SK-N-SH treated with all-trans-retinoic acid at 6 μM for 48 hours (cell line): ENCODE data around the gene PRKAG3.

Experiments
- ARNTL ChIP-seq: fragments of 450-650 bp; formaldehyde crosslinking; IDR thresholded peaks from 2 replicates; pipeline ENCODE4 v1.5.0; 2020; ENCODE audit warnings: low read depth, mild to moderate bottlenecking, moderate library complexity, borderline replicate concordance
- CREB5 ChIP-seq: fragments of 250-450 bp; sonication (Bioruptor Pico); IDR thresholded peaks from 2 replicates; pipeline ENCODE4 v1.5.1; 2020; ENCODE audit warnings: low read depth, mild to moderate bottlenecking, moderate library complexity
- OSR1 ChIP-seq: fragments of 250-450 bp; sonication (Bioruptor Pico); IDR thresholded peaks from 2 replicates; pipeline ENCODE4 v1.8.0; 2022; ENCODE audit warnings: moderate library complexity, mild to moderate bottlenecking, inconsistent platforms
- PPARA ChIP-seq: fragments of 250-450 bp; sonication (Bioruptor Pico); IDR thresholded peaks from 2 replicates; pipeline ENCODE4 v1.5.0; 2020; ENCODE audit warnings: mild to moderate bottlenecking, borderline replicate concordance
- ZFP3 ChIP-seq: fragments of 250-450 bp; sonication (Bioruptor Pico); IDR thresholded peaks from 2 replicates; pipeline ENCODE4 v1.5.0; 2020; ENCODE audit warnings: mild to moderate bottlenecking, moderate library complexity
- ZFP30 ChIP-seq: fragments of 450-650 bp; formaldehyde crosslinking; IDR thresholded peaks from 2 replicates; pipeline ENCODE4 v1.5.0; 2022; ENCODE audit warnings: mild to moderate bottlenecking, moderate library complexity
- ZNF565 ChIP-seq: fragments of 450-650 bp; formaldehyde crosslinking; conservative IDR thresholded peaks from 2 replicates; pipeline ENCODE4 v1.5.0; 2020; ENCODE audit warnings: low read depth, mild to moderate bottlenecking, moderate library complexity
- ZNF70 ChIP-seq: fragments of 450-650 bp; formaldehyde crosslinking; IDR thresholded peaks from 2 replicates; pipeline ENCODE4 v1.5.0; 2020; ENCODE audit warnings: mild to moderate bottlenecking, moderate library complexity

- TF ChIP-seq ZFP3 (CRISPR knock-in tag) (no peak), CREB5 (CRISPR knock-in tag) (no peak), ZNF70 (CRISPR knock-in tag) (no peak), OSR1 (CRISPR knock-in tag) (no peak), ARNTL (CRISPR knock-in tag) (no peak), ZFP30 (CRISPR knock-in tag) (no peak), ZNF565 (CRISPR knock-in tag) (no peak), PPARA (CRISPR knock-in tag) (no peak)
Measured at GRCh38 chr2:218783688-218784087, 47.9 kb downstream of the PRKAG3 start.
